H9 (cell line): Measurements from ENCODE around the gene GHR. TPM values are rescaled to one million over a fixed set of nuclear protein-coding genes. Genes with fewer than 3 reads are reported as not detected.

Experiments used
- DNase-seq: peaks from one replicate; pipeline ENCODE4 v3.0.0-alpha.2; 2017
- H2AFZ ChIP-seq: one replicate; pipeline ENCODE4 v1.6.1; 2013; ENCODE audit warnings: mild to moderate bottlenecking, low read length, control low read depth, moderate library complexity
- H2AK5ac ChIP-seq: 2 replicates; pipeline ENCODE4 v1.6.1; 2013; ENCODE audit warnings: low read length, control low read depth, mixed read lengths; ENCODE audit not compliant: insufficient read length
- H2BK120ac ChIP-seq: one replicate; pipeline ENCODE4 v1.6.1; 2013; ENCODE audit warnings: low read depth, mild to moderate bottlenecking, low read length, control low read depth, inconsistent platforms; ENCODE audit not compliant: poor library complexity, severe bottlenecking
- H2BK12ac ChIP-seq: 2 replicates; pipeline ENCODE4 v1.6.1; 2013; ENCODE audit warnings: low read length, control low read depth, mixed read lengths, low read depth; ENCODE audit not compliant: insufficient read length
- H2BK15ac ChIP-seq: 2 replicates; pipeline ENCODE4 v1.6.1; 2013; ENCODE audit warnings: low read depth, low read length, control low read depth
- H2BK20ac ChIP-seq: one replicate; pipeline ENCODE4 v1.6.1; 2013; ENCODE audit warnings: low read depth, mild to moderate bottlenecking, low read length, control low read depth, inconsistent platforms; ENCODE audit not compliant: poor library complexity, severe bottlenecking
- H2BK5ac ChIP-seq: 2 replicates; pipeline ENCODE4 v1.6.1; 2013; ENCODE audit warnings: low read length, control low read depth, mixed read lengths; ENCODE audit not compliant: insufficient read length
- H3K14ac ChIP-seq: 2 replicates; pipeline ENCODE4 v1.6.1; 2013; ENCODE audit warnings: low read length, control low read depth; ENCODE audit not compliant: insufficient read depth
- H3K18ac ChIP-seq: 2 replicates; pipeline ENCODE4 v1.6.1; 2013; ENCODE audit warnings: low read depth, mild to moderate bottlenecking, mixed read lengths, low read length, control low read depth; ENCODE audit not compliant: insufficient read length
- H3K23ac ChIP-seq: 2 replicates; pipeline ENCODE4 v1.6.1; 2013; ENCODE audit warnings: low read length, control low read depth, mixed read lengths, low read depth; ENCODE audit not compliant: insufficient read length
- H3K23me2 ChIP-seq: 2 replicates; pipeline ENCODE4 v1.6.1; 2013; ENCODE audit warnings: low read depth, mild to moderate bottlenecking, mixed read lengths, low read length, control low read depth; ENCODE audit not compliant: insufficient read length, poor library complexity, severe bottlenecking
- H3K27ac ChIP-seq: 2 replicates; pipeline ENCODE4 v1.5.1; 2013; ENCODE audit warnings: low read length, control low read depth, mixed read lengths, low read depth; ENCODE audit not compliant: insufficient read length
- H3K27me3 ChIP-seq: 2 replicates; pipeline ENCODE4 v1.6.1; 2013; ENCODE audit warnings: low read length, control low read depth, inconsistent platforms; ENCODE audit not compliant: insufficient read depth
- H3K4ac ChIP-seq: 2 replicates; pipeline ENCODE4 v1.6.1; 2013; ENCODE audit warnings: low read depth, mild to moderate bottlenecking, control low read depth, inconsistent platforms, low read length, moderate library complexity
- H3K4me1 ChIP-seq: 2 replicates; pipeline ENCODE4 v1.6.1; 2013; ENCODE audit warnings: low read length, control low read depth, inconsistent platforms; ENCODE audit not compliant: insufficient read depth
- H3K4me2 ChIP-seq: 2 replicates; pipeline ENCODE4 v1.6.1; 2013; ENCODE audit warnings: low read length, control low read depth, mixed read lengths; ENCODE audit not compliant: insufficient read length, insufficient read depth
- H3K56ac ChIP-seq: 2 replicates; pipeline ENCODE4 v1.6.1; 2013; ENCODE audit warnings: low read depth, mild to moderate bottlenecking, mixed read lengths, low read length, control low read depth; ENCODE audit not compliant: insufficient read length
- H3K79me1 ChIP-seq: 2 replicates; pipeline ENCODE4 v1.6.1; 2013; ENCODE audit warnings: low read depth, mild to moderate bottlenecking, moderate library complexity, low read length, control low read depth, inconsistent platforms; ENCODE audit not compliant: insufficient read depth, poor library complexity, severe bottlenecking
- H3K79me2 ChIP-seq: 2 replicates; pipeline ENCODE4 v1.6.1; 2013; ENCODE audit warnings: low read length, control low read depth, inconsistent platforms; ENCODE audit not compliant: insufficient read depth
- H3K9ac ChIP-seq: 2 replicates; pipeline ENCODE4 v1.6.1; 2013; ENCODE audit warnings: low read length, control low read depth, mixed read lengths; ENCODE audit not compliant: insufficient read length; ENCODE audit errors: extremely low read depth
- H3K9me3 ChIP-seq: one replicate; pipeline ENCODE4 v1.6.1; 2013; ENCODE audit warnings: low read depth, low read length, inconsistent platforms; ENCODE audit not compliant: control insufficient read depth
- H3T11ph ChIP-seq: one replicate; pipeline ENCODE4 v1.6.1; 2013; ENCODE audit warnings: mild to moderate bottlenecking, low read length, control low read depth, inconsistent platforms
- H4K20me1 ChIP-seq: one replicate; pipeline ENCODE4 v1.6.1; 2013; ENCODE audit not compliant: control insufficient read depth, insufficient read length, insufficient read depth
- H4K5ac ChIP-seq: 2 replicates; pipeline ENCODE4 v1.6.1; 2013; ENCODE audit warnings: low read depth, mild to moderate bottlenecking, mixed read lengths, low read length, control low read depth; ENCODE audit not compliant: insufficient read length
- H4K8ac ChIP-seq: replicated peaks from 2 replicates; pipeline ENCODE4 v1.6.1; 2013; ENCODE audit warnings: low read length, control low read depth, mixed read lengths, low read depth; ENCODE audit not compliant: insufficient read length
- H4K91ac ChIP-seq: 2 replicates; pipeline ENCODE4 v1.6.1; 2013; ENCODE audit warnings: low read depth, mild to moderate bottlenecking, moderate library complexity, mixed read lengths, low read length, control low read depth; ENCODE audit not compliant: insufficient read length
- H3K27ac Mint-ChIP-seq, 3 experiments: 2 replicates in 2 of 3; 3 replicates in 1 of 3; pipeline ENCODE4 v1.8.0; 2020 to 2021; ENCODE audit warnings: mixed read lengths in 3 of 3, mild to moderate bottlenecking in 1 of 3, moderate library complexity in 1 of 3
- H3K27me3 Mint-ChIP-seq: 2 replicates; pipeline ENCODE4 v1.8.0; 2021; ENCODE audit warnings: low read depth, mild to moderate bottlenecking, moderate library complexity, mixed read lengths
- H3K36me3 Mint-ChIP-seq, 3 experiments: 2 replicates in 2 of 3; 3 replicates in 1 of 3; pipeline ENCODE4 v1.8.0; 2020 to 2021; ENCODE audit warnings: low read depth in 3 of 3, mixed read lengths in 3 of 3; ENCODE audit not compliant: insufficient read depth in 1 of 3
- H3K4me1 Mint-ChIP-seq, 2 experiments: 2 replicates each; pipeline ENCODE4 v1.8.0; 2020; ENCODE audit warnings: mixed read lengths in 2 of 2
- H3K4me3 Mint-ChIP-seq, 2 experiments: 2 replicates in 1 of 2; 3 replicates in 1 of 2; pipeline ENCODE4 v1.8.0; 2020 to 2021; ENCODE audit warnings: mild to moderate bottlenecking in 2 of 2, mixed read lengths in 2 of 2, moderate library complexity in 1 of 2
- H3K9me3 Mint-ChIP-seq, 2 experiments: 2 replicates in 1 of 2; 3 replicates in 1 of 2; pipeline ENCODE4 v1.8.0; 2020; ENCODE audit warnings: mild to moderate bottlenecking in 2 of 2, mixed read lengths in 2 of 2, moderate library complexity in 1 of 2
- WGBS: extraction: QIAGEN DNeasy Blood & Tissue Kit; methylation state at CpG from one replicate; pipeline ENCODE4 v1.1.7; 2013; ENCODE audit warnings: missing lambda C conversion rate, low lambda C conversion rate, mixed read lengths; ENCODE audit not compliant: insufficient read length; ENCODE audit errors: extremely low coverage; 5-methylcytosine and 5-hydroxymethylcytosine counted together
- total RNA-seq: library from RNA; stranded (reverse); gene quantifications from 2 replicates; pipeline ENCODE4 v1.2.1, GENCODE V29; 2021
- TF ChIP-seq, protein P1 (sequence below): fragments of 200-600 bp; sonication (generic); conservative IDR thresholded peaks from 3 replicates; pipeline ENCODE4 v1.8.0; 2021; ENCODE audit warnings: antibody characterized with exemption, mild to moderate bottlenecking

Gene GHR
- total RNA-seq, 1 experiment from 2014 or later: 0.20 TPM

- Histone ChIP-seq H3K56ac (no peak overlapping the region), H2BK15ac (no peak overlapping the region)
- peaks cover 19 to 27% of the 10 kb centered on the region in 2 experiments for H3K4me1 Mint-ChIP-seq
Observed at GRCh38 chr5:42502613-42503470, 79.6 kb downstream of the GHR start.

More at GRCh38 chr5:42502613-42503470, 79.6 kb downstream of the GHR start:
- H3K4me2 ChIP-seq: no peak overlapping the region
- H3K27ac ChIP-seq: no peak overlapping the region
- H2BK5ac ChIP-seq: no peak overlapping the region
- H3K27me3 ChIP-seq: no peaks in the 10 kb centered on the region
- H2AK5ac ChIP-seq: no peak overlapping the region
- H3K23me2 ChIP-seq: no peaks in the 10 kb centered on the region
- no CpG with 5 or more reads among the region's 2 CpGs for WGBS
- no peak overlapping the region for H3K4ac ChIP-seq
- no peak overlapping the region for H2BK20ac ChIP-seq
- no peak overlapping the region for H4K91ac ChIP-seq
- no peak overlapping the region for H3K27ac Mint-ChIP-seq
- H3T11ph ChIP-seq: no peak overlapping the region
- H3K79me1 ChIP-seq: no peaks in the 10 kb centered on the region
- H3K9me3 ChIP-seq: no peaks in the 10 kb centered on the region
- H3K9ac ChIP-seq: no peak overlapping the region
- H2BK12ac ChIP-seq: no peak overlapping the region
- no peak overlapping the region for H3K23ac ChIP-seq
- H3K9me3 Mint-ChIP-seq: peaks cover 0 to 3% of the 10 kb centered on the region in 2 experiments; a peak in 1 of 5 replicates
- H3K4me1 ChIP-seq: peaks cover 5% of the 10 kb centered on the region
- H3K36me3 Mint-ChIP-seq: no peaks in the 10 kb centered on the region; a peak in 1 of 7 replicates
- no peak overlapping the region for H4K8ac ChIP-seq
- H3K14ac ChIP-seq: no peak overlapping the region
- no peaks in the 10 kb centered on the region for H4K20me1 ChIP-seq
- no peak overlapping the region for H4K5ac ChIP-seq
- H3K79me2 ChIP-seq: no peaks in the 10 kb centered on the region
- H2BK120ac ChIP-seq: no peak overlapping the region
- H3K27me3 Mint-ChIP-seq: no peaks in the 10 kb centered on the region
- H3K4me3 Mint-ChIP-seq: no peak overlapping the region
- no peak overlapping the region for H3K18ac ChIP-seq
- TF ChIP-seq, protein P1, sequence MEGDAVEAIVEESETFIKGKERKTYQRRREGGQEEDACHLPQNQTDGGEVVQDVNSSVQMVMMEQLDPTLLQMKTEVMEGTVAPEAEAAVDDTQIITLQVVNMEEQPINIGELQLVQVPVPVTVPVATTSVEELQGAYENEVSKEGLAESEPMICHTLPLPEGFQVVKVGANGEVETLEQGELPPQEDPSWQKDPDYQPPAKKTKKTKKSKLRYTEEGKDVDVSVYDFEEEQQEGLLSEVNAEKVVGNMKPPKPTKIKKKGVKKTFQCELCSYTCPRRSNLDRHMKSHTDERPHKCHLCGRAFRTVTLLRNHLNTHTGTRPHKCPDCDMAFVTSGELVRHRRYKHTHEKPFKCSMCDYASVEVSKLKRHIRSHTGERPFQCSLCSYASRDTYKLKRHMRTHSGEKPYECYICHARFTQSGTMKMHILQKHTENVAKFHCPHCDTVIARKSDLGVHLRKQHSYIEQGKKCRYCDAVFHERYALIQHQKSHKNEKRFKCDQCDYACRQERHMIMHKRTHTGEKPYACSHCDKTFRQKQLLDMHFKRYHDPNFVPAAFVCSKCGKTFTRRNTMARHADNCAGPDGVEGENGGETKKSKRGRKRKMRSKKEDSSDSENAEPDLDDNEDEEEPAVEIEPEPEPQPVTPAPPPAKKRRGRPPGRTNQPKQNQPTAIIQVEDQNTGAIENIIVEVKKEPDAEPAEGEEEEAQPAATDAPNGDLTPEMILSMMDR: no peak
- no peak for DNase-seq
- no peak overlapping the region for H2AFZ ChIP-seq
